ENCODE results near the gene DAPK1.
"Not testable (repeated sequence)": the region's sequence is repeated elsewhere in the genome, so short reads cannot be mapped to it uniquely, and the experiment has no call there.

Gene DAPK1

GRCh38 chr9:87498046-87498810 is 561 bp downstream of the DAPK1 start:
- DNase-seq (ENCODE audit: low spot score) = peak; percentile 61

GRCh38 chr9:87498811-87499360 is 1.2 kb downstream of the DAPK1 start:
- no peak for DNase-seq (ENCODE audit: low spot score)

- no peak for DNase-seq (ENCODE audit: low spot score)
Measured at GRCh38 chr9:87499424-87500017, 1.9 kb downstream of the DAPK1 start.

GRCh38 chr9:87500491-87501270 is 3.0 kb downstream of the DAPK1 start:
- DNase-seq (ENCODE audit: low spot score) = no peak

GRCh38 chr9:87501271-87501656 is 3.6 kb downstream of the DAPK1 start:
- not testable (repeated sequence) for DNase-seq (ENCODE audit: low spot score)

DNA sequence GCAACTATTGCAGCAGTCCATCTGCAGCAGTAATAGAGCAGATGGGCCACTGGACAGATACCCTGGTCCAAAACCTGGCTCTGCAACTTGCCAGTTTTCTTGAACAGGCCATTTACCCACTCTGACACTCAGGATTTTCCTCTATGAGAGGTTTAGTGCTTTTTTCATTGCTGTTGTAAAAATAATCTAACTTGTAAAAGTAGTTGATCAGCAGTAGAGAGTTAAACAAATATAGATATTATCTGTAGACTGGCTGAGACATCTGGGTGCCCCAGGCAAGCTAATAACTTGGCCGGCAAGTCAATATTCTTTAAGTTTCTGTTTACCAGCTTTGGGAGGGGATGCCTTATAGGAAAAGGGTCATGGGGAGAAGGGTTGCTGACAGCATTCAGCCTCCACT is 4.1 kb downstream of the DAPK1 start:
- DNase-seq (ENCODE audit: low spot score) = peak; percentile 19

GRCh38 chr9:87502391-87503221 is 4.9 kb downstream of the DAPK1 start:
- DNase-seq (ENCODE audit: low spot score) = peak; percentile 20

DNA sequence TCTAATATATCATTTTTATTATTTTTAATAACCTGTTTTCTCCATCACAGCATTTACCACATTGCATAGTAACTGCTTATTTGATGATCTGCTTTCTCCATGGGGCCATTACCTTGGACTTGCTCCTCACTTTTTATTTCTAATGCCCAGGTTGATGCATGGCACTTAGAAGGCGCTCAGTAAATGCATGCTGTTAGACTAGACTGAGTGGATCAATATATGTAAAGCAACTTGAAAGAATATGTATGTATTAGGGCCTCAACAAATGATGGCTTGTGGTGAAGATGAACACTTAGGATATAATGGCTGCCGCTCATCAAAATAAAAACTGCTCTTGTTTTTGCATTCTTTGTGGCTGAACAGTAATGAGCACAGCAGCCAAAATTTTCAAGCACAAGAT is 5.8 kb downstream of the DAPK1 start:
- no peak for DNase-seq (ENCODE audit: low spot score)

DNA sequence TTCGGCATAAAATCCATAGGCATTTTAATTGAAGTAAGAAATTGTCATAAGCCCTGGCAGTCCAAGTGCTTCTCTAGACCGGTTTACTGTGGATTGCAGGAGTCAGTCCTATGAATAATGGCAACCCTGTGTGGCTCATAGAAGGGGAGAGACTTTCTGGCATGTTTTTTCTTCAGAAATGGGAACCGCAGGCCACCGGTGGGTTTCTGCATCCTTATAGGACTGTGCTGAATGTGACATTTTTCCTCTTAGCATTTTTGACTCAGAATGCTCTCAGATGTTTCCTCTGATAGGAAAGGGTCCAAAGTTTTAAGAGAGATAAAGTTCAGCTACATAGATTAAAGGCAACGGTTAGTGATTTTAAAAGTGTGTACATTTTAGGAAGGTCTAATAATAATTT is 6.3 kb downstream of the DAPK1 start:
- DNase-seq (ENCODE audit: low spot score) = no peak

GRCh38 chr9:87504938-87505337 is 7.3 kb downstream of the DAPK1 start:
- DNase-seq (ENCODE audit: low spot score) = no peak

GRCh38 chr9:87505869-87506678 is 8.4 kb downstream of the DAPK1 start:
- DNase-seq (ENCODE audit: low spot score) = no peak

GRCh38 chr9:87507576-87507975 is 9.9 kb downstream of the DAPK1 start:
- no peak for DNase-seq (ENCODE audit: low spot score)

GRCh38 chr9:87510252-87510683 is 12.6 kb downstream of the DAPK1 start:
- no peak for DNase-seq (ENCODE audit: low spot score)

DNA sequence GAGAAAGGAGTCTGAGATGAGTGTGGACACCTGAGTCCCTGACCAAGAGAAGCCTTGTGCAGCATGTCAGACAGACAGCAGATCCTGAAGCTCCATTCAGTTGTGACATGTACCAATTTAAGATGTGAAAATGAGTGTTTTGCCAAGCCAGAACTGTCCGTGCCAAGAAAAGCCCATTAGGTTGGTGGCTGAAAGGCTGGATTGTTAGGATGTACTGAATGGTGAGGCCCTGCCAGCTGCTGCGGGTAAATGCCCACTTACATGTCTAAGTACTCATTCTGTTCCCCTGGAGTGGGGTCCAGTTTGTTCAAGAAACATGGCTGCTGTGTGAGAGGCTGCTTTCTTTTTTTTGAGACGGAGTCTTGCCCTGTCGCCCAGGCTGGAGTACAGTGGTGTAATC is 14.6 kb downstream of the DAPK1 start:
- DNase-seq (ENCODE audit: low spot score) = no peak

DNA sequence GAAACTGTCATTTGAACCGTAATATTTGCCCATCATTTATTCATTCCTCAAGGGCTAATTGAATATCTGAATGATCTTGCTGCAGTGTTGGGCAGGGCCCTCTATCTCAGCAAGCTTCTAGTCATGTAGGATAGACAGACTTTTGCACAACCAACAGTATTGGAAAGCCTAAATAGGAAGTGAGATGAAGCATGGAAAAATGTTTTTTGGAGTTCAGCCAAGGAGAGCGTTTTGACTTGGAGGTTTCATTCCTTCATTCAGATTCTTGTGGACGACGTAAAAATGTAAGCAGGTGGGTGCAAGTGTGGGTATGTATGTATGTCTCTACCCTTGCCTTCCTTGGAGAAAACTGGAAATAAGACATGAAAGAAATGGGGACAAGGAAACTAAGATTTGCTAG is 15.5 kb downstream of the DAPK1 start:
- no peak for DNase-seq (ENCODE audit: low spot score)

DNA sequence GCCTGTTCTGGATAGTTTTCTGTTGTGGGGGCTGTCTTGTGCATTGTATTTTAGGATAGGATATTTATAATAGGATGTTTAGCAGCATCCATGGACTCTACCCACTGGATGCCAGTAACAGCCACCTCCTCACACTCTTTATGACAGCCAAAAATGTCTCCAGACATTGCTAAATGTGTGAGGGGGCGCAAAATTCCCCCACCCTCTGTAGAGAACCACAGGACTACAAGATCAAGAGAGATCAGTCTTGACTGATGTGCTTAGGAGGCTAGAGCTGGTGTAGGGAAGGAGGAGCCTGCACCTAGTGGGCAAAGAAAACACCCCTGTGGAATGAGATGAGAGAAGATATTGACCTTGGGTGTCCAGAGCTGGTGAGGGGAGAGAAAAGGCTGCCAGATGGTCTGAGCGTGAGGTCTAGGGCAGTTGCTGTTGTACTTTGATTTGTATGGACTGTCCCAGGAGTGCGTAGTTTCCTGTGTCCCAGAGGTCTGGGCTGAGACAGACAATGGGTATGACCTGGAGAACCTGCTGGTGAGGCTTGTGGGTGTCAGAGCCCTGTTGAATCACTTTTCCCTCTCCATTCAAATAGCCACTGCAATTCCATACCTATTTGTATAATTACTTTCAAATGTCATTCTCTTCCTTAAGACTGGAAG is 16.3 kb downstream of the DAPK1 start:
- DNase-seq (ENCODE audit: low spot score) = no peak

DNA sequence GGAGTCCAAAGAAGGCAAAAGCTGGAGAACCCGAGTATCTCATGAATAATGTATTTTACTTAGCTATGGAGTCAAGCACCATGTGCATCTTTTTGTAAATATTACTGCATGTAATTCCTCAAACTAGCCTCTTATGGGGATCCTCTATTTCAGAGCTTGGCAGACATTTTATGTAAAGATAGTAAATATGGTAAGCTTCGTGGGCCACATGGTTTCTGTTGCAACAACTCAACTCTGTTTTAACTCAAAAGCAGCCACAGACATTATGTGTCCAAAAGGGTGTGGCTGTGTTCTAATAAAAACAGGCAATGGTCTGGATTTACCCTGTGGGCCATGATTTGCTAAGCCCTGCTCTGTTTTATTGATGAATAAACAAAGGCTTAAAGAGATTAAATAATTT is 17.3 kb downstream of the DAPK1 start:
- DNase-seq (ENCODE audit: low spot score) = no peak

GRCh38 chr9:87515588-87516221 is 18.0 kb downstream of the DAPK1 start:
- no peak for DNase-seq (ENCODE audit: low spot score)

GRCh38 chr9:87516222-87516925 is 18.7 kb downstream of the DAPK1 start:
- DNase-seq (ENCODE audit: low spot score) = no peak

All from LoVo (cell line).